ENCODE results near the gene OR5K4. TPM values are rescaled to one million over a fixed set of nuclear protein-coding genes. Genes with fewer than 3 reads are reported as not detected.

The OR5K4 gene
- total and polyA plus RNA-seq, 9 of the 15 experiments (the other 6 are each of a cell fraction or from before 2014, with no cell fraction given): not detected

- intact Hi-C loops (cut with micrococcal nuclease): no loop called here
- H3K9me3 ChIP-seq (replicated peaks; ENCODE audit: control insufficient read depth, insufficient read depth, low read depth, low read length): no peaks in the 10 kb centered on the region
- FAIRE-seq: no peak
- in situ Hi-C loops (cut with MboI): no loop called here
- H4K20me1 ChIP-seq (replicated peaks; ENCODE audit: control insufficient read depth, insufficient read depth, low read length): no peaks in the 10 kb centered on the region
- TF ChIP-seq IRF1 (CRISPR knock-in tag; IDR thresholded peaks at IDR 0.05; ENCODE audit: borderline replicate concordance) (no peak), TEAD4 (IDR thresholded peaks at IDR 0.05; ENCODE audit: low read length) (no peak), TEAD4 (CRISPR knock-in tag; IDR thresholded peaks at IDR 0.05; ENCODE audit: borderline replicate concordance) (no peak), MED1 (CRISPR knock-in tag; IDR thresholded peaks at IDR 0.05; ENCODE audit: borderline replicate concordance) (no peak), SMARCA4 (IDR thresholded peaks at IDR 0.05) (no peak), ZBTB5 (IDR thresholded peaks at IDR 0.05) (no peak)
- POLR2A ChIA-PET: no interaction called here
- no peaks in the 10 kb centered on the region for H3K36me3 ChIP-seq (ENCODE audit: control insufficient read depth, insufficient read depth, low read length)
- WGBS (ENCODE audit: insufficient coverage, low coverage, missing lambda C conversion rate): 0% methylated on average over 3 of the region's 3 CpGs
- no peak overlapping the region for H3K4me3 ChIP-seq
- H3K27me3 ChIP-seq (ENCODE audit: control insufficient read depth in 2 of 2, insufficient read depth in 2 of 2, low read length in 2 of 2): no peaks in the 10 kb centered on the region
- no peak overlapping the region for H3K27ac ChIP-seq (ENCODE audit: extremely low read depth, low read depth, low read length)
- H3K79me2 ChIP-seq (ENCODE audit: control insufficient read depth, insufficient read depth, low read length): no peaks in the 10 kb centered on the region
- BruUV-seq (replicated peaks): no TSS peak
- no peaks in the 10 kb centered on the region for H3K9me1 ChIP-seq (ENCODE audit: control insufficient read depth, insufficient read depth, low read length)
- no peak overlapping the region for H3K9ac ChIP-seq (ENCODE audit: insufficient read depth in 1 of 2, low read depth in 2 of 2, low read length in 2 of 2)
- H3K4me1 ChIP-seq (replicated peaks in 1 of 2; ENCODE audit: control insufficient read depth in 2 of 2, insufficient read depth in 2 of 2, low read length in 2 of 2): no peaks in the 10 kb centered on the region
- no peak overlapping the region for H2AFZ ChIP-seq (ENCODE audit: low read depth, low read length)
- CTCF ChIA-PET (ENCODE audit: low intra/inter-chr PET ratio): no interaction called here
- no peak for DNase-seq (ENCODE audit: extremely low read depth in 1 of 4, low spot score in 3 of 4)
- ATAC-seq: no peak
- no peak overlapping the region for H3K4me2 ChIP-seq (ENCODE audit: insufficient read depth, low read length)
These were observed 3.6 kb upstream of the OR5K4 start for GRCh38 chr3:98350082-98350481.

All from K562 (cell line).